GM10266 (cell line): ENCODE results near the gene HPCAL4.

ENCODE experiments used
- DNase-seq: peaks from one replicate; pipeline ENCODE4 v3.0.0; 2012; ENCODE audit errors: extremely low spot score
- TF ChIP-seq, protein P1 (sequence below): IDR thresholded peaks from 2 replicates; pipeline ENCODE4 v1.5.1; 2012; ENCODE audit warnings: mild to moderate bottlenecking, low read depth; ENCODE audit not compliant: control insufficient read depth, insufficient read depth; ENCODE audit errors: missing control alignments

Gene HPCAL4

DNA sequence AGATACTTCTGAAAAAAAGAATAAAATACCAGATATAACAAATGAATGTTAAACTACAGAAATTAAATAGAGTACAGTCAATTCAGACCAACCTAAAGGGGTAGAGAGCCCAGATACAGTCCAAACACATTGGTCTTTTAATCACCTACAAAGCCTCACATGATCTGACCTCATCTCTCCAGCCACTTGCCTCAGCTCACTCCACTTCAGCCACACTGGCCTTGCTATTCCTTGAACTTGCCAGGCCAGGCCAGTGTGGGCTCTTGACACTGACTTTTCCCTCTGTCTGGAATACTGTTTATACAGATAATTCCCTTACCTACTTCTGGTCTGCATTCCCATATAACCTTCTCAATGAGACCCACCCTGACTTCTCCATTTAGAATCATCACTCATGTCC, 30.4 kb upstream of the HPCAL4 start:
- TF ChIP-seq, protein P1, sequence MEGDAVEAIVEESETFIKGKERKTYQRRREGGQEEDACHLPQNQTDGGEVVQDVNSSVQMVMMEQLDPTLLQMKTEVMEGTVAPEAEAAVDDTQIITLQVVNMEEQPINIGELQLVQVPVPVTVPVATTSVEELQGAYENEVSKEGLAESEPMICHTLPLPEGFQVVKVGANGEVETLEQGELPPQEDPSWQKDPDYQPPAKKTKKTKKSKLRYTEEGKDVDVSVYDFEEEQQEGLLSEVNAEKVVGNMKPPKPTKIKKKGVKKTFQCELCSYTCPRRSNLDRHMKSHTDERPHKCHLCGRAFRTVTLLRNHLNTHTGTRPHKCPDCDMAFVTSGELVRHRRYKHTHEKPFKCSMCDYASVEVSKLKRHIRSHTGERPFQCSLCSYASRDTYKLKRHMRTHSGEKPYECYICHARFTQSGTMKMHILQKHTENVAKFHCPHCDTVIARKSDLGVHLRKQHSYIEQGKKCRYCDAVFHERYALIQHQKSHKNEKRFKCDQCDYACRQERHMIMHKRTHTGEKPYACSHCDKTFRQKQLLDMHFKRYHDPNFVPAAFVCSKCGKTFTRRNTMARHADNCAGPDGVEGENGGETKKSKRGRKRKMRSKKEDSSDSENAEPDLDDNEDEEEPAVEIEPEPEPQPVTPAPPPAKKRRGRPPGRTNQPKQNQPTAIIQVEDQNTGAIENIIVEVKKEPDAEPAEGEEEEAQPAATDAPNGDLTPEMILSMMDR, result no peak
- DNase-seq, result no peak

DNA sequence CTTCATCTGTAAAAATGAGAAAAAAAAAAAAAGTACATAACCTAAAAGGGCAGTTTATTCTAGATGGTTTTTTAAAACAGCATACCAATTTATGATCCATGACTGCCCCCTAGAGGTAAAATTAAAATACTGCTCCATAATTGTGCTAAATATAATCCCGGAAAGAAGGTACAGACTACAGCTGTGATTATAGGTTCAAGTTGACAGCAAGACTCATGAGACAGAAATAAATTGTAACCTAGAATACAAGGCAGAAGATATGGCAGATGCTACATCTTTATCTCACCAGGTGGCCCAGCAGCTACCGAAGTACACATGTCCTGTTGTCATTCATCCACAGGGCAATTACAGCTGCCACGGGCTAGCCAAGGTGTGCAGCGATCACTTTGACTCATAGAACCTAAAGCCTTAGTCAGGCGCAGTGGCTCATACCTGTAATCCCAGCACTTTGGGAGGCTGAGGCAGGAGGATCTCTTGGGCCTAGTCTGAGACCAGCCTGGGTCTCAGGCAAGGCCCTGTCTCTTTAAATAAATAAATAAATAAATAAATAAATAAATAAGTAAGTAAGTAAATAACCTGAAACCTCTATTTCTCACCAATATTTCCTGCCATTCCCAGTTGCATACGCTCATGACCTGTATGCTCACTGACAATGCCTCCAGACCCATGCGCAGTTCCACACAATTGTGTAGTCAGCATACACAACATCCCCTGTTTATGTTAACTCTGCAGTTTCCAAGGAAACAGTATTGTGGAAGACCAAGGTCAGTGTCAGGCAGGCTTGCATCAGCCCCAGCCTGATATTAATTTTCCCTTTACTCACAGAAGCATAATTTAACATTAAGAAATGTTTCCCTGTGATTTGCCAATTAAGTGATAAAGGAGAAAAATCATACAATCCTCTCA, 29.1 kb upstream of the HPCAL4 start:
- DNase-seq, result peak; percentile 49
- TF ChIP-seq, protein P1, result peak; percentile 63

DNA sequence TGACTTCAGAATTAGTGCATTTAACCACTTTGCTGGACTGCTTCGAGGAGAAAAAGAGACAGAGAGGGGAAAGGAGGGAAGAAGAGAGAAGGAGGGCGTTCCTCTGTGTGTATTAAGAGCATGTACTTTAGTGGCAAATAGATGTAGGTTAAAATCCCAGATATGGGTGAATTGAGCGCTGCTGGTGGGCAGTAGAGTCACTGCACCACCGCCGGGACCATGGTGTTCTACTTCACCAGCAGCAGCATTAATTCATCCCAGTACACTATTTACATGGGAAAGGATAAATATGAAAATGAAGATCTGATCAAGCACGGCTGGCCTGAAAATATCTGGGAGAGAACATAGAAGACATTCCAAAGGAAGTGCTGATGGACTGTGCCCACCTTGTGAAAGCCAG, 26.6 kb upstream of the HPCAL4 start:
- TF ChIP-seq, protein P1, result no peak
- DNase-seq, result no peak

DNA sequence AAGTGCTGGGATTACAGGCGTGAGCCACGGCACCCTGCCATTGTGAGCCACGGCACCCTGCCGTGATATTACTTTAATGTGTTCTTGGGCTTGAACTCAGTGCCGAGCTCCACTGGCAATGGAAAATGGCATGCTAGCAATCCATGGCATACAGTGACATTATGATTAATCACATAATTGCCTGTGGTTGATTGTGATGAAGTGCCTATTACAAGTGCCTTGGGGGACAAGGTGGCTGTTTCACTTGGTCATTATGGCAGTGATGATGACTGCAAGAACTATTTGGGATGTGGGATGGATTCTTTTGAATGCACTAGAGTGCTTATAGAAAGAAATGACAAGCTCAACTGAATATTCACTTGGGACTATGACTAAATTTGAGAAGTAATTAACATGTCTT, 22.3 kb upstream of the HPCAL4 start:
- no peak for DNase-seq

DNA sequence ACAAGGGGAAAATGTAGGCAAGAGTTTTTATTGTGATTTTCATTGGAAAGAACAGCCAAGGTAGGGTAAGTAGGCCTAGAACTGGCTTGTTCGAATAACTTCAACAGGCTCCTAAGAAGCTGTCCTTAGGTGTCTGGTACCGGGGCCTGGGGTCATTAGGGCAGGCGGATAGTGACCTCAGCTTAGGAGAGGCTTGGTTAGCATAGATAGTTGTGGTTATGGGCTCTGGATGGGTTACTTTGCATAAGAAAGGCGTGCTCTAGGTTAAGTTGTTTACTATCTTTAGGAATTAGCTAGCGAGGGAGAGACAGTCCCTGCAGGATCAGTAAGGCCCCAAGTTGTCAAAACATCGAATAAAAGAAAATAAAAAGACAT, 20.7 kb upstream of the HPCAL4 start:
- TF ChIP-seq, protein P1, result no peak
- no peak for DNase-seq

More for the DNA sequence above, 22.3 kb upstream of the HPCAL4 start:
- TF ChIP-seq, protein P1, result no peak

DNA sequence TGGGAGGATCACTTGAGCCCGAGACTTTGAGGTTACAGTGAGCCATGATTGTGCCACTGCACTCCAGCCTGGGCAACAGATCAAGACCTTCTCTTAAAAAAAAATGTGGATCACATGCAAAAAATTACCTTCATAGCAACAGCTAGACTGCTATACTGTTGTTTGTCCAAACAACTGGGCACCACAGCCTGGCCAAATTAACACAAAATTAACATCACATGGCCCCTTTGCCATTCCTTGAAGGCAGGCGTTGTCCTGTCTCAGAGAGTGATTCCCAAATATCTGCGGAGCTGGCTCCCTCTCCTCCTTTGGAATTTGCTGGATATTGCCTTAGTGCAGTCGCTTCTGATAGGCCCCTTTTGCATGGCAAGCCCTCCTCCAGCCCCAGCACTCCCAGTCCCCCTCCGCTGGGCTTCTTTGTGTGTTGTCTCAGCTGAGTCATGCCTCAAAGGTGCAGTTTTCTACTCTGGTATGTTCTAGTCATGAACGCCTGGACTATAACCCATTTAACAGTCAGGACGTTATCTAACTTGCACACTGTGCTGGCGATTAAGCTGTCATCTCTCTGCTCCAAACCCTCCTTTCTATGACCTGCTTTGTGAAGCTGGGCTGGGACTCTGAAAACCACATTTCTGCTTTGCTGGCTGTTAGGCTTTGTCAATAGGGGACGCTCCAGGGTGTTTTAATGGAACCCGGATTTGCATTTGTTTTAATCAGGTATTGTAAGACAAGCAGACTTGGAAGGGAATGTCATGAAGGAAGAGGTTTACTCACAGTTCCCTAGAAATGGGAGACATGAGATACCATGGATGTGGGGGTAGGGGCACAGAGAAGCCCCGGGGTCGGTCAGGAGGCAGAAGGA, 20.1 kb upstream of the HPCAL4 start:
- TF ChIP-seq, protein P1, result no peak
- no peak for DNase-seq
